ENCODE results near the gene APBA1. TPM values are rescaled to one million over a fixed set of nuclear protein-coding genes. Genes with fewer than 3 reads are reported as not detected.

The APBA1 gene
- total RNA-seq, 6 experiments from 2014 or later: 17.6 to 25.6 (median 20.7) TPM

DNA sequence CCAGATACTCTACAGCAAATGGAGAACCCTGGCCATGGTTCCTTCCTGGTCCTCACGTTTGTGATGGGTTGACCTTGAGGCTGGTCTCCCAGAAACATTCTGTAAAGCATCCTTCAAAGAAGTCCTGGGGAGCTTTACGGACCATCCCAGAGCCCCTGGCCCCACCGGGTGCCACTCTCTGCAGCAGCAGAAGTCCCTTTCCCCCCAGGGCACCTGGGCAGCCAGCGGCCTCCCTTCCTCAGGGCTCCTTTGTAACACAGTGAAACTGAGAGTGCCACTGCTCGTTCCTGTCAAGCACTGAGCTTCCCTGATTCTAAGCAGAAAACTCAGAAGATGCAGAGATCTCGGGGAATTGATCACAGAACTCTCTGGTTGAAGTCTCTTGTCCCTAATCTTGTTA lies 242.9 kb downstream of the APBA1 start:
- H3K4me3 Mint-ChIP-seq: no peak overlapping the region
- no peaks in the 10 kb centered on the region for H3K9me3 Mint-ChIP-seq
- DNase-seq: no peak
- no peak overlapping the region for H3K27ac Mint-ChIP-seq
- H3K4me1 Mint-ChIP-seq (ENCODE audit: low read depth): peaks cover 26% of the 10 kb centered on the region
- H3K36me3 Mint-ChIP-seq (ENCODE audit: low read depth): peaks cover 20% of the 10 kb centered on the region
- TF ChIP-seq, protein P1, sequence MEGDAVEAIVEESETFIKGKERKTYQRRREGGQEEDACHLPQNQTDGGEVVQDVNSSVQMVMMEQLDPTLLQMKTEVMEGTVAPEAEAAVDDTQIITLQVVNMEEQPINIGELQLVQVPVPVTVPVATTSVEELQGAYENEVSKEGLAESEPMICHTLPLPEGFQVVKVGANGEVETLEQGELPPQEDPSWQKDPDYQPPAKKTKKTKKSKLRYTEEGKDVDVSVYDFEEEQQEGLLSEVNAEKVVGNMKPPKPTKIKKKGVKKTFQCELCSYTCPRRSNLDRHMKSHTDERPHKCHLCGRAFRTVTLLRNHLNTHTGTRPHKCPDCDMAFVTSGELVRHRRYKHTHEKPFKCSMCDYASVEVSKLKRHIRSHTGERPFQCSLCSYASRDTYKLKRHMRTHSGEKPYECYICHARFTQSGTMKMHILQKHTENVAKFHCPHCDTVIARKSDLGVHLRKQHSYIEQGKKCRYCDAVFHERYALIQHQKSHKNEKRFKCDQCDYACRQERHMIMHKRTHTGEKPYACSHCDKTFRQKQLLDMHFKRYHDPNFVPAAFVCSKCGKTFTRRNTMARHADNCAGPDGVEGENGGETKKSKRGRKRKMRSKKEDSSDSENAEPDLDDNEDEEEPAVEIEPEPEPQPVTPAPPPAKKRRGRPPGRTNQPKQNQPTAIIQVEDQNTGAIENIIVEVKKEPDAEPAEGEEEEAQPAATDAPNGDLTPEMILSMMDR (IDR thresholded peaks at IDR 0.05): no peak
- H3K27me3 Mint-ChIP-seq (ENCODE audit: insufficient read depth): peaks cover 2% of the 10 kb centered on the region

DNA sequence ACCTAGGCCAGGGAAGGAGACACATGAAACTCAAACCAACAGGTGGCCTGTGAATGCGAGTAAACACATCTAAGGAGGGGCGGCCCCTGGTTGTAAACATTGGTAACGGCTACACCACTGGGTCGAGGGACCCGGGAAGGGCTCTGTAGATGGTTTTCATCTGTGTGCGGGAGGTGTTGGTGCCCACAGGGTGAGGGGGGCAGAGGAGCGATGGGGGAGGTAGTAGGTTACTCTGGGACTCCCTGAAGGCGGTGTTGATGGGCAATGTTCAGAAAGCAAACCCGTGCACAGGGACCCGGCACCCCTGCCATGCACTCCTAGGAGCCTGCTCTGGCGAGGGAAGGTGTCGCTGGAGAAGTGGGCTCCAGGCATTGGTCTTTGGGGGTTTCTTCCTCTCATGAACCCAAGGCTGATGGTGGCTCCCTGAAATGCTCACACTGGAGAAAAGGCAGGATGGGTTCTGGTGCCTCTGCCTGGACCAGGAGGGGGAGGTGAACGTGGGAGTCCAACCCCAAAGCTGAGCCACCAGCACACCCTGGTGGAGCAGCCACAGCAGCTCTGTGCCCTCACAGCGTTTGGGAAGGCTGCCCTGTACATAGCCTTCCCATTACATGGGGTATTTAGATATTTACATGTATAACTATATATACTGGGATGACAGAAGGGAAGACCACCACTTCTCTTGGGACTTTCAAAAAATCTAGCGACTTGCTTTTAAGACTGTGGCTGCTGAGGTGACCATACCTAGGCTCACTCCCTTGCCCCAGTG lies 244.0 kb downstream of the APBA1 start:
- Mint-ChIP-seq H3K4me1 (ENCODE audit: low read depth) (peaks cover 17% of the 10 kb centered on the region), H3K36me3 (ENCODE audit: low read depth) (peaks cover 20% of the 10 kb centered on the region), H3K27me3 (ENCODE audit: insufficient read depth) (peaks cover 2% of the 10 kb centered on the region), H3K4me3 (no peak overlapping the region), H3K27ac (no peak overlapping the region), H3K9me3 (no peaks in the 10 kb centered on the region)
- DNase-seq: no peak
- TF ChIP-seq, protein P1 (IDR thresholded peaks at IDR 0.05): no peak

DNA sequence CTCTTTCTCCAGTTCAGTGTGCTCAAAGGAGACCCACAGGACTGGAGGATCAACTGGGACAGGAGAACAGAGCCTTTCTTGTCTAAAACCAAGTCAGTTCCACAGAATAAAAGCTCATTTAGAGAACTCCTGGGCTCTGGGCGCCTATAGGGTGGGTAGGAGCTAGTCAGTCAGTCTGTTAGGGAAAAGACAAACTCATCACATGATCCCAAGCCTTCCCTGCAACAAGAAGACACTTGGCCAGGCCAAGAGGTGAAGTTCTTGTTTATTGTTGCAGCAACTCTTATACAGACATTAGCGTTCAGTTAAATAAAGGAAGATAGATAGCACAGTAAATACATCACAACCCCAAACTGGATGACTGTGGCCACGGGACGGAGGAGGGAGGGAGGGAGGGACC lies 244.9 kb downstream of the APBA1 start:
- no peak for DNase-seq
- Mint-ChIP-seq H3K4me1 (ENCODE audit: low read depth) (peaks cover 13% of the 10 kb centered on the region), H3K27me3 (ENCODE audit: insufficient read depth) (peaks cover 2% of the 10 kb centered on the region), H3K27ac (no peak overlapping the region), H3K4me3 (no peak overlapping the region), H3K36me3 (ENCODE audit: low read depth) (peaks cover 20% of the 10 kb centered on the region), H3K9me3 (no peaks in the 10 kb centered on the region)
- TF ChIP-seq, protein P1 (IDR thresholded peaks at IDR 0.05): no peak

DNA sequence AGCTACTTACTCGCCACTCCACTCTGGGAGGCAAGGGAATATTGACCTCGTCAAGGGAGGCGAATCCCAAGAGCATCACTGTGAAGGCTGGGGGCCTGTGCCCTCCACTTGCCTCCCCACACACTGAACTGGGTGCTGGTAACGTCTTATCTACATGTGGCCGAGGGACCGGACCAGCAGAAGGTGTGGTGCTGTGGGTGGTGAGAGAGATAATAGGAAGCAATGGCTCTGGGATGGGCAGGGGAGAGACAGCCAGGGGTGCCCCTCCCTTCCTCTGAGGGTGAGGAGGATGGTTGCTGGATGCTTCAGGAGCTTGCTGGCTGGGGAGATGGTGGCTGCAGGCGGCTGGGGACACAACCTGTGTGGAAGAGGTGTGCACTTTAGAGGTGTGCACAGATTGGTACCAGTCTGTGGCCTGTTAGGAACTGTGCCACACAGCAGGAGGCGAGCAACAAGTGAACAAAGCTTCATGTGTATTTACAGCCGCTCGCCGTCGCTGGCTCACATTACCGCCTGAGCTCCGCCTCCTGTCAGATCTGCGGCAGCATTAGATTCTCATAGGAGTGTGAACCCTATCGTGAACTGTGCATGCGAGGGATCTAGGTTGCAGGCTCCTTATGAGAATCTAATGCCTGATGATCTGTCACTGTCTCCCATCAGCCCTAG lies 246.9 kb downstream of the APBA1 start:
- Mint-ChIP-seq H3K4me1 (ENCODE audit: low read depth) (peaks cover 16% of the 10 kb centered on the region), H3K27ac (no peak overlapping the region), H3K9me3 (no peaks in the 10 kb centered on the region), H3K4me3 (no peak overlapping the region), H3K36me3 (ENCODE audit: low read depth) (peaks cover 4% of the 10 kb centered on the region; the same call in 1 of the 2 replicates), H3K27me3 (ENCODE audit: insufficient read depth) (peaks cover 8% of the 10 kb centered on the region)
- DNase-seq: no peak
- TF ChIP-seq, protein P1 (IDR thresholded peaks at IDR 0.05): no peak

DNA sequence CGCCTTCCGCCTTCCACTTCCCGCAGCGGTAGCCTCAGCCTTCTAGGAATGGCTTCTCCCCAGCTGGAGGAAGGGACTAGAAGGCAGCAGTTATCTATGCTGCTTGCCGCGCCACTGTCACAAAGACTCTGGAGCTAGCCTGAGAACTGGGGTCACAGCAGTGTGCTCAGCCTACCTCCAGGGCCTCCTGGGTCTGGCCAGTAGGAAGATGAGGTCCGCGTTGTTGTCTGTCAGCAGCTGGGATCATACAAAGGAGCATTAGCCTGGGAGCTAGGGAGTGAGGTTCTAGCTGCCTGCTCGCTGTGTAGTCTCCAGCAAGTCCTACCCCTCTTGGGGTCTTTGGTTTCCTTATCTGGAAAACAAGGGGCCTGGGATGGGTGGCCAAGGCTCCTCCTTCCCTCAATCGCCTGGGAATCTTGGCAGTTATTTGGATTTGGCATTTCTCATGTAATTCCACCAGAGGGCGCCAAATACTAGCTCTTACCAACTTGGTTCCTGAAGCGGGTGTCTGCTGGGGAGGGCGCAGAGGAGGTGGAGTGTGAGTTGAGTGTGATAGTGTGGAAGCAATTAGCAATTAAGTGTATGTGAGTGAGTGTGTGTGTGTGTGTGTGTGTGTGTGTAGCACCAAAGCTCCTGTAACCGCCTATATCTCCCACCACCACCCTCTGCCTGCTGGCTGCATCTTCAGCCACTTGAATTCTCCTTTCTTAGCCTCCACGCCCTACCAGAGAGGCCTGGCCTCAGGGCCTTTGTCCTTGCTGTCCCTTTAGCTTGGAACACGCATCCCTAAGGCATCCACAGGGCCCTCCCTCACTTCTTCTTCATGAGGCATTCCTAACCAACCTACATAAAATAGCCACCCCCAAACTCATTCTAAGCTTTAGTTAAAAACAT lies 250.0 kb downstream of the APBA1 start:
- Mint-ChIP-seq H3K27ac (no peak overlapping the region), H3K27me3 (ENCODE audit: insufficient read depth) (peaks cover 8% of the 10 kb centered on the region), H3K4me1 (ENCODE audit: low read depth) (peaks cover 16% of the 10 kb centered on the region), H3K4me3 (no peak overlapping the region), H3K9me3 (no peaks in the 10 kb centered on the region), H3K36me3 (ENCODE audit: low read depth) (no peaks in the 10 kb centered on the region)
- DNase-seq: peak; percentile 54
- TF ChIP-seq, protein P1 (IDR thresholded peaks at IDR 0.05): peak; percentile 90

Measured in HFFc6 (cell line).